ENCODE measurements around the gene ZNF148.

DNA sequence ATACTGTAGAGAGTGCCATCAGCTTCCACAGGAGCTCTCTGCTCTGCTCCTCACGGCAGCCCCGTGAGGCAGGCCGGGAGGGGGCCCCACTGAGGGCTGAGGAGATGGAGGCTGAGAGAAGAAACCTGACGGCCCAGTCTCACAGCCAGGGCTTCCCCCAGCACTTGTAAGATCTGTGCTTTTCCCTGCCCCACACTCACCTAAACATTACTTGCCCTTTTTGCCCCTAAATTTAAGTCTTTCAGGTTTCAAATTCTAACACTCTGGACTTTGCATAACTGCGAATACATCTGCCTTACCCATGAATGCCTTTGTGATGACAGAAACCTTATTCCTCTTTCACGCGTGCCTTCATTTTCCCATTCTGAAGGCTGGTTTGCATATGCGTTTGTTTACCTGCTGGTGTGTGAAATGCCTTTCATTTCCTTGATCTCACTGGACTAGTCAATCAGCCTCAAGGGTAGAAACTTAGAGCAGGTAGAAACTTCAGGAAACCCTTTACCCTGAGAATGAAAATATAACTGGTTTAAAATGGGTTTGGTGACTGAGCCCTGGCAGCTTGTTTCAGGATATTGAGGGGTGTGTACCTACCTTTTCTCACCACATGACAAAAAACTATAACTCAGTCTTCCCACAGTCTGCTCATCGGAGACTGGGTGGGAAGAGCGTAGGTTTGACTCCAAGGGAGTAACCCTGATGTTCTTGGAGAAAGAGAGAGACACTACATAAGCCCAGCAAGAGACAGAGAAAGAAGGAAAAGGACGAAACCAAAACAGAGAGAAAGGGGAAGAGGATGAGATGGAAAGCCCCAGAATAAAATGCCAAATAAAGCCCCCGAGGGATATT, 182.7 kb downstream of the ZNF148 start:
- TF ChIP-seq POLR2A (IDR thresholded peaks at IDR 0.05; ENCODE audit: low read length): no peak
- TF ChIP-seq GATA1 (IDR thresholded peaks at IDR 0.05; ENCODE audit: low read depth, low read length): no peak

Data from erythroblast (primary cell).